Measurements from ENCODE around the gene ABCG1.

DNA sequence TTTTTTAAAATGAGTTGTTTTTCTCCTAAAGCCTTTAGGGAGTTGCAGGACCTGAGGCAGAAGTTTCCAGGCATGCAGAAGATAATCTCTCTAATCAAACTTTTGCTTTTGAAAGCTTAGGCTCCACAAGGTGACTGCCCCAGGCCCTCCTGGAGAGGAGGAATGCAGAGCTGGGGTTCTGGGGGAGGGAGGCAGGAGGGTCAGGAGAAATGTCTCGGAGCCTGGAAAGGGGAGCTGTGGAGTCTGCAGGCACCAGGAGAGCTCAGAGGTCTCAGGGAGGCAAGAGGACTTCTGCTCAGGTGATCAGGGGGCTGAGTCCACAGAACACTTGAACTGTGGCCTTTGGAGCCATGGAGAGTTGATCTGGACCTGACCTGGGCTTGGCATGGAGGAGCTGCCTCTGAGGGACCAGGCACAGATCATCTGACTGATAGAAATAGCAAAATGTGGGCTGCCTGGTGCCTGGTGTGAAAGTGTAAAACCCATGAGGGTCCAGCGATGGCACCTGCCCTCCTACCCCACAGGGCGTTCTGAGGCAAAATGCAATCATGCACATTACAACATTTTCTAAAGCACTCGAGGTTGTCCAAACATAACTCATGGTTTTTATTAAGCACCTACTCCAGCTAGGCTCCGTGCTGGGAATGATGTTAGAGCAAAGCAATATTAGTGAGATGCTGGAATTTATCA, 10.0 kb upstream of the ABCG1 start:
- TF ChIP-seq, protein P1, sequence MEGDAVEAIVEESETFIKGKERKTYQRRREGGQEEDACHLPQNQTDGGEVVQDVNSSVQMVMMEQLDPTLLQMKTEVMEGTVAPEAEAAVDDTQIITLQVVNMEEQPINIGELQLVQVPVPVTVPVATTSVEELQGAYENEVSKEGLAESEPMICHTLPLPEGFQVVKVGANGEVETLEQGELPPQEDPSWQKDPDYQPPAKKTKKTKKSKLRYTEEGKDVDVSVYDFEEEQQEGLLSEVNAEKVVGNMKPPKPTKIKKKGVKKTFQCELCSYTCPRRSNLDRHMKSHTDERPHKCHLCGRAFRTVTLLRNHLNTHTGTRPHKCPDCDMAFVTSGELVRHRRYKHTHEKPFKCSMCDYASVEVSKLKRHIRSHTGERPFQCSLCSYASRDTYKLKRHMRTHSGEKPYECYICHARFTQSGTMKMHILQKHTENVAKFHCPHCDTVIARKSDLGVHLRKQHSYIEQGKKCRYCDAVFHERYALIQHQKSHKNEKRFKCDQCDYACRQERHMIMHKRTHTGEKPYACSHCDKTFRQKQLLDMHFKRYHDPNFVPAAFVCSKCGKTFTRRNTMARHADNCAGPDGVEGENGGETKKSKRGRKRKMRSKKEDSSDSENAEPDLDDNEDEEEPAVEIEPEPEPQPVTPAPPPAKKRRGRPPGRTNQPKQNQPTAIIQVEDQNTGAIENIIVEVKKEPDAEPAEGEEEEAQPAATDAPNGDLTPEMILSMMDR (IDR thresholded peaks at IDR 0.05) = no peak
- no peak for TF ChIP-seq POLR2AphosphoS5 (IDR thresholded peaks at IDR 0.05)
- TF ChIP-seq POLR2A (IDR thresholded peaks at IDR 0.05) = no peak
- no peak for TF ChIP-seq EP300 (IDR thresholded peaks at IDR 0.05)

All from suprapubic skin (tissue), 4 donors.